PC-9 (cell line): ENCODE measurements around the gene KRT76.

Experiments
- EZH2 ChIP-seq: fragments of 200-600 bp; sonication (generic); IDR thresholded peaks from 2 replicates; pipeline ENCODE4 v1.8.0; 2017; ENCODE audit warnings: antibody characterized with exemption, low read depth
- TF ChIP-seq, protein P1 (sequence below): fragments of 200-600 bp; sonication (generic); conservative IDR thresholded peaks from 2 replicates; pipeline ENCODE4 v1.6.1; 2017; ENCODE audit warnings: mixed run types, antibody characterized with exemption, mild to moderate bottlenecking, moderate library complexity

DNA sequence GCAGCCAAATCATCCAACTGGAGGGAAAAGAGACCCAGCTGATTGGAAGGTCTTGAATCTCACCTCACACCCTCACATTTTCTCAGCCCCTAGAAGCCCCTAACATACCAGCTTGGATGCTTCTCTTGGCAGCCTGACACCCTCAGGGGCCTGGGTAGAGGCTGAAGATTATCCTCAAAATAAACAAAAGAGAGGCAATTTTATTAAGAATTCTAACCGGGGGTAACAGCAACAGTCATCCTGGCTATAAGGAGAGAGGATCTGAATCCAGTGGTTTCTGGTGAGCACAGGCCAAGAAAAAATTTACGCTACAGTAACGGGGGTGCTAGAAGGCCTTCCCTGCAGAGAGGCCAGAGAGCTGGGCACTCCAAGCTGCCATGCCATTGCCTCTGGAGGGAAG lies 21.6 kb downstream of the KRT76 start:
- TF ChIP-seq, protein P1, sequence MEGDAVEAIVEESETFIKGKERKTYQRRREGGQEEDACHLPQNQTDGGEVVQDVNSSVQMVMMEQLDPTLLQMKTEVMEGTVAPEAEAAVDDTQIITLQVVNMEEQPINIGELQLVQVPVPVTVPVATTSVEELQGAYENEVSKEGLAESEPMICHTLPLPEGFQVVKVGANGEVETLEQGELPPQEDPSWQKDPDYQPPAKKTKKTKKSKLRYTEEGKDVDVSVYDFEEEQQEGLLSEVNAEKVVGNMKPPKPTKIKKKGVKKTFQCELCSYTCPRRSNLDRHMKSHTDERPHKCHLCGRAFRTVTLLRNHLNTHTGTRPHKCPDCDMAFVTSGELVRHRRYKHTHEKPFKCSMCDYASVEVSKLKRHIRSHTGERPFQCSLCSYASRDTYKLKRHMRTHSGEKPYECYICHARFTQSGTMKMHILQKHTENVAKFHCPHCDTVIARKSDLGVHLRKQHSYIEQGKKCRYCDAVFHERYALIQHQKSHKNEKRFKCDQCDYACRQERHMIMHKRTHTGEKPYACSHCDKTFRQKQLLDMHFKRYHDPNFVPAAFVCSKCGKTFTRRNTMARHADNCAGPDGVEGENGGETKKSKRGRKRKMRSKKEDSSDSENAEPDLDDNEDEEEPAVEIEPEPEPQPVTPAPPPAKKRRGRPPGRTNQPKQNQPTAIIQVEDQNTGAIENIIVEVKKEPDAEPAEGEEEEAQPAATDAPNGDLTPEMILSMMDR, result no peak
- TF ChIP-seq EZH2, result no peak
